Activated CD8-positive, alpha-beta T cell treated with anti-CD3 and anti-CD28 coated beads for 36 hours (primary cell): ENCODE data around the gene MAN2A2. TPM values are rescaled to one million over a fixed set of nuclear protein-coding genes. Genes with fewer than 3 reads are reported as not detected.

Experiments
- ATAC-seq: fragments of 200-7000 bp; cut with Tn5 transposase; one replicate; pipeline ENCODE4 v1.10.0; 2021; ENCODE audit warnings: mild to moderate bottlenecking, moderate library complexity
- CTCF ChIA-PET: fragments of 350-600 bp; sonication (Branson Sonifier 250); formaldehyde crosslinking; loops from one replicate; lab custom pipeline; 2021; ENCODE audit warnings: antibody characterized with exemption; lab: Charles Lee
- POLR2A ChIA-PET: fragments of 350-600 bp; sonication (Branson Sonifier 250); formaldehyde crosslinking; loops from one replicate; lab custom pipeline; 2021; ENCODE audit warnings: antibody characterized with exemption; lab: Charles Lee
- DNase-seq: peaks from one replicate; pipeline ENCODE4 v3.0.0-alpha.2; 2020
- H3K27ac Mint-ChIP-seq: one replicate; pipeline ENCODE4 v1.8.0; 2021; ENCODE audit warnings: mild to moderate bottlenecking, mixed read lengths
- H3K27me3 Mint-ChIP-seq: one replicate; pipeline ENCODE4 v1.8.0; 2021; ENCODE audit warnings: mixed read lengths
- H3K36me3 Mint-ChIP-seq: one replicate; pipeline ENCODE4 v1.8.0; 2021; ENCODE audit warnings: low read depth, mixed read lengths
- H3K4me1 Mint-ChIP-seq: one replicate; pipeline ENCODE4 v1.8.0; 2021; ENCODE audit warnings: low read depth, mixed read lengths
- H3K4me3 Mint-ChIP-seq: one replicate; pipeline ENCODE4 v1.8.0; 2021; ENCODE audit warnings: mild to moderate bottlenecking, moderate library complexity, mixed read lengths
- H3K9me3 Mint-ChIP-seq: one replicate; pipeline ENCODE4 v1.8.0; 2021; ENCODE audit warnings: mixed read lengths
- intact Hi-C: fragments of 100-400 bp; cut with micrococcal nuclease; formaldehyde crosslinking; loops from one replicate; pipeline ENCODE4 v1.10.0; 2022
- total RNA-seq, 2 experiments: library from RNA; stranded (reverse); gene quantifications; one replicate each; pipeline ENCODE4 v1.2.3, GENCODE V29; 2021
- TF ChIP-seq, protein P1 (sequence below): fragments of 200-600 bp; IDR thresholded peaks from one replicate; pipeline ENCODE4 v1.8.0; 2022; ENCODE audit warnings: antibody characterized with exemption, mild to moderate bottlenecking

Gene MAN2A2
- total RNA-seq, 2 experiments from 2014 or later = 85.0 to 87.7 TPM

DNA sequence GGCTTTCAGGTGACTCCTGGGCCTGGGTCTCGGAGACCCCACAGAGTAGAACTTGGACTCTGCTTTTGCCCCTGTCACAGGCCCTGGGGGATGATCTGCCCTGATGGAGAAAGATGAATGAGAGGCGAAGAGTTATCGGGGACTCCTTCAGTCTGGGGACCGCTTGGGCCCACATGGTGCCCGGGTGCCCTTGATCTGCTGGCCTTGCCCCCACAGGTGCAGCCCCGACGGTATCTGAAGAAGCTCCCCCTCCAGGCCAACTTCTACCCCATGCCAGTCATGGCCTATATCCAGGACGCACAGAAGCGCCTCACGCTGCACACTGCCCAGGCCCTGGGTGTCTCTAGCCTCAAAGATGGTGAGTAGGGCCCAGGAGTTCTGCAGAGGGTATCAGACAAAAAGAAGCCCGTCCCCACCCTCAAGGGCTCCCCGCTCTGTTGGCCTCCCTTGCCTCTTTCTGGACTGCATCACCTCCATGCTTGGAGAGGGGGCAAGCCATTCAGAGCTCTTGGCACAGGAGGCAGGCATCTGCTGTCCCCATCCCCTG is 10.4 kb downstream of the MAN2A2 start:
- no peak overlapping the region for H3K4me3 Mint-ChIP-seq
- H3K27ac Mint-ChIP-seq = no peak overlapping the region
- no peaks in the 10 kb centered on the region for H3K9me3 Mint-ChIP-seq
- no peaks in the 10 kb centered on the region for H3K27me3 Mint-ChIP-seq
- peaks cover 34% of the 10 kb centered on the region for H3K36me3 Mint-ChIP-seq
- ChIA-PET CTCF (interaction anchor here (0.8 to 2.2 kb wide), 3 partner anchors 11 to 27 kb away, joined by 3 to 10 read pairs (median 8); partner anchors contain the start of genes HDDC3 and MAN2A2), POLR2A (interaction anchor here (1.2 to 1.6 kb wide), 4 partner anchors 8 to 17 kb away, joined by 3 to 5 read pairs (median 4); partner anchors contain the start of gene MAN2A2)
- TF ChIP-seq, protein P1, sequence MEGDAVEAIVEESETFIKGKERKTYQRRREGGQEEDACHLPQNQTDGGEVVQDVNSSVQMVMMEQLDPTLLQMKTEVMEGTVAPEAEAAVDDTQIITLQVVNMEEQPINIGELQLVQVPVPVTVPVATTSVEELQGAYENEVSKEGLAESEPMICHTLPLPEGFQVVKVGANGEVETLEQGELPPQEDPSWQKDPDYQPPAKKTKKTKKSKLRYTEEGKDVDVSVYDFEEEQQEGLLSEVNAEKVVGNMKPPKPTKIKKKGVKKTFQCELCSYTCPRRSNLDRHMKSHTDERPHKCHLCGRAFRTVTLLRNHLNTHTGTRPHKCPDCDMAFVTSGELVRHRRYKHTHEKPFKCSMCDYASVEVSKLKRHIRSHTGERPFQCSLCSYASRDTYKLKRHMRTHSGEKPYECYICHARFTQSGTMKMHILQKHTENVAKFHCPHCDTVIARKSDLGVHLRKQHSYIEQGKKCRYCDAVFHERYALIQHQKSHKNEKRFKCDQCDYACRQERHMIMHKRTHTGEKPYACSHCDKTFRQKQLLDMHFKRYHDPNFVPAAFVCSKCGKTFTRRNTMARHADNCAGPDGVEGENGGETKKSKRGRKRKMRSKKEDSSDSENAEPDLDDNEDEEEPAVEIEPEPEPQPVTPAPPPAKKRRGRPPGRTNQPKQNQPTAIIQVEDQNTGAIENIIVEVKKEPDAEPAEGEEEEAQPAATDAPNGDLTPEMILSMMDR = no peak
- DNase-seq (no peak), ATAC-seq (no peak)
- intact Hi-C loops = no loop called here
- H3K4me1 Mint-ChIP-seq = no peaks in the 10 kb centered on the region

DNA sequence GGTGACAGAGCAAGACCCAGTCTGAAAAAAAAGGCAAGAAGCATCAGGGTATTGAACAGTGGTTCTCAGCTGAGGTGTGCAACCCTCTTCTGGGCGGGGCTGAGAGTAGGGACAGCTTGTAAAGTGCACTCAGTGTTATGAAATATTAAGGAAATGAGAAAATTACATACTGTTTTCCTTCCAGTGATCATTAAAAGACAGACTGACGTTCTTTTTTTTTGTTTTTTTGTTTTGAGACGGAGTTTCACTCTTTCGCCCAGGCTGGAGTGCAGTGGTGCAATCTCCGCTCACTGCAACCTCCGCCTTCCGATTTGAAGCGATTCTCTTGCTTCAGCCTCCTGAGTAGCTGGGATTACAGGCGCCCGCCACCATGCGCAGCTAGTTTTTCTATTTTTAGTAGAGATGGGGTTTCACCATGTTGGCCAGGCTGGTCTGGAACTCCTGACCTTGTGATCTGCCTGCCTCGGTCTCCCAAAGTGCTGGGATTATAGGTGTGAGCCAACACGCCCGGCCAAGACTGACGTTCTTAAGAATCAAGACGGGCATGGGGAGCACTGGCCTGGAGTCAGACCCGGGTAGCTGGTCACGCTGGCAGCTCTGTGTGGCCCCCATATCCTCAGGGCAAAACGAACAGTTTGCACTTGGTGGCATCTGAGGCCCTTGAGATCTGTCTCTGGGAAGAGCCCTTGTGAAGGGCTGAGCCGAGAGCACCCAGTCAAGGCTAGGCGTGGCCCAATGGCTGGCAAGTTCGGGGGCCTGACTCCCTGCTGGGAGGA is 11.4 kb downstream of the MAN2A2 start:
- TF ChIP-seq, protein P1 = no peak
- Mint-ChIP-seq H3K4me1 (no peaks in the 10 kb centered on the region), H3K27me3 (no peaks in the 10 kb centered on the region), H3K4me3 (no peak overlapping the region), H3K27ac (no peak overlapping the region), H3K9me3 (no peaks in the 10 kb centered on the region), H3K36me3 (peaks cover 37% of the 10 kb centered on the region)
- CTCF ChIA-PET = interaction anchor here (0.8 to 2.2 kb wide), 3 partner anchors 12 to 28 kb away, joined by 3 to 10 read pairs (median 8); partner anchors contain the start of genes HDDC3 and MAN2A2
- no peak for ATAC-seq
- POLR2A ChIA-PET = interaction anchor here (1.2 to 1.6 kb wide), 3 partner anchors 9 to 16 kb away, joined by 3 to 5 read pairs (median 4); partner anchors contain the start of gene MAN2A2
- intact Hi-C loops = no loop called here
- no peak for DNase-seq

DNA sequence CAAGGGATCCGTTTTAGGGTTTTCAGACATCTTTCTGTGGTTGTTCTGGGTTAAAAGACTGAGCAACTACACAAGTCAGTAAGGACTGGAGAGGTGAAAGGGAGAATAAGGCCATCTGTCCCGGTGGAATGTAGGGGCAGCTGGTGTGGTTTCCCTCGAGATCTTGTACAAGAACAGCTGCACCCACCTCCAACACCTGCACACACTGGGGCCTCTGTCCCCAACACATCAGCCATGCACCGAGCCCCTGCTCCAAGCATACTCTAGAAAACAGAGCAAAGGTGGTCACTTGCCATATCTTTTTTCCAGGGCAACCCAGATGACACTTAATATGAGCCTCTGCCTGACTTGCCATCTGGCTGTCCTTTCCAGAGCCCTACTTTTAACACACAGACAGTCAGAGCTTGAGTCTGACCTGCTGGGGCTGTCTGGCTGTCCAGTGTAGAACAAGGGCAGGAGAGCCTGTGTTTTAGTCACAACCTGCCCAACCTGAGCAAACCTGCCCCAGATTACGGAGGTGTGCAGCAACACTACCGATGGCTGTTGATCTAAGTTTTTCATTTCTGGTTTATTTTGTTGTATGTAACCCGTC is 12.2 kb downstream of the MAN2A2 start:
- H3K9me3 Mint-ChIP-seq = no peaks in the 10 kb centered on the region
- TF ChIP-seq, protein P1 = no peak
- no peak overlapping the region for H3K4me3 Mint-ChIP-seq
- H3K4me1 Mint-ChIP-seq = no peaks in the 10 kb centered on the region
- CTCF ChIA-PET = no interaction called here
- no peak overlapping the region for H3K27ac Mint-ChIP-seq
- ATAC-seq (no peak), DNase-seq (no peak)
- H3K27me3 Mint-ChIP-seq = no peaks in the 10 kb centered on the region
- POLR2A ChIA-PET = interaction anchor here (1.6 kb wide), 1 partner anchor 10 kb away, joined by 5 read pairs; no protein-coding TSS in a partner anchor
- intact Hi-C loops = no loop called here
- H3K36me3 Mint-ChIP-seq = peaks cover 38% of the 10 kb centered on the region

DNA sequence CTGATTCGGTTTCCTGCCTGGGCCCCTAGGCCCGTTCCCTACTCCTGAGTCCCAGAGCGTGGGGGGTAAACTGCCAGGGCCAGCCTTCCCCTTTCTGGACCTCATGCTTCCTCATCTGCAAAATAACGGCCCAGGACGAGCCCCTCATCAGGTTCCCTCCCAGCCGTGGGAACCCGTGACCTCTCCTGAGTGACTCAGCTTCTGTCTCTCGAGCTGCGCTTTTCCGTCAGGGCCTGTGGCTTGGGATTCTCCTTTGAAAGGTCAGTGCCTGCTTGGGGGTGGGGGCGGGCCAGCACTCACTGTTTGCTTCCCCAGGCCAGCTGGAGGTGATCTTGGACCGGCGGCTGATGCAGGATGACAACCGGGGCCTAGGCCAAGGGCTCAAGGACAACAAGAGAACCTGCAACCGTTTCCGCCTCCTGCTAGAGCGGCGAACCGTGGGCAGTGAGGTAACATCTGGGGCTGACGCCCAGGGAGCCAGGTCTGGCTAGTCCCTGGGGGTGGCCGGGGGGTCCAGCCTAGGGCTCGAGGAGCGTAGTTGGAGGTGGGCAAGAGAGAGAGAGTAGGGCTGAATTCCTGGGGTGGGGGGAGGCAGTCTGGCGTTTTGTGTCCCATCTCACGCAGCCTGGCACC is 12.8 kb downstream of the MAN2A2 start:
- Mint-ChIP-seq H3K4me3 (no peak overlapping the region), H3K36me3 (peaks cover 39% of the 10 kb centered on the region), H3K9me3 (no peaks in the 10 kb centered on the region), H3K4me1 (no peaks in the 10 kb centered on the region), H3K27me3 (no peaks in the 10 kb centered on the region), H3K27ac (no peak overlapping the region)
- intact Hi-C loops = no loop called here
- CTCF ChIA-PET = no interaction called here
- TF ChIP-seq, protein P1 = no peak
- ATAC-seq = no peak
- no peak for DNase-seq
- POLR2A ChIA-PET = no interaction called here
